Suppressor macrophage (primary cell): ENCODE data around the gene CALHM2.
A peak's percentile ranks its signal among the peaks of the same experiment; 100 is the strongest.

Experiments
- DNase-seq, 4 experiments: peaks; one replicate each; pipeline ENCODE4 v3.0.0-alpha.2; 2020 to 2022

CALHM2 gene

GRCh38 chr10:103416436-103417147, 35.6 kb downstream of the CALHM2 start:
- DNase-seq = peak; percentile 80 to 88 (median 84)

- no peak for DNase-seq
Measured at GRCh38 chr10:103415581-103415980, 36.6 kb downstream of the CALHM2 start.

- DNase-seq = no peak
Measured at GRCh38 chr10:103413564-103413963, 38.6 kb downstream of the CALHM2 start.

GRCh38 chr10:103397191-103397825, 54.9 kb downstream of the CALHM2 start:
- DNase-seq = no peak

- no peak for DNase-seq
Measured at GRCh38 chr10:103396789-103397087, 55.4 kb downstream of the CALHM2 start.
